COLO668 (cell line): ENCODE data around the gene DNAI2.
A peak's percentile ranks its signal among the peaks of the same experiment; 100 is the strongest.
"Not testable (repeated sequence)": the region's sequence is repeated elsewhere in the genome, so short reads cannot be mapped to it uniquely, and the experiment has no call there.

Experiments
- DNase-seq: peaks from one replicate; lab custom pipeline; 2025; ENCODE audit not compliant: unreplicated experiment; lab: John Stamatoyannopoulos, UW

DNAI2 gene

GRCh38 chr17:74245145-74245831, 28.7 kb upstream of the DNAI2 start:
- DNase-seq: no peak

- DNase-seq: no peak
Measured at GRCh38 chr17:74245871-74246270, 28.2 kb upstream of the DNAI2 start.

DNA sequence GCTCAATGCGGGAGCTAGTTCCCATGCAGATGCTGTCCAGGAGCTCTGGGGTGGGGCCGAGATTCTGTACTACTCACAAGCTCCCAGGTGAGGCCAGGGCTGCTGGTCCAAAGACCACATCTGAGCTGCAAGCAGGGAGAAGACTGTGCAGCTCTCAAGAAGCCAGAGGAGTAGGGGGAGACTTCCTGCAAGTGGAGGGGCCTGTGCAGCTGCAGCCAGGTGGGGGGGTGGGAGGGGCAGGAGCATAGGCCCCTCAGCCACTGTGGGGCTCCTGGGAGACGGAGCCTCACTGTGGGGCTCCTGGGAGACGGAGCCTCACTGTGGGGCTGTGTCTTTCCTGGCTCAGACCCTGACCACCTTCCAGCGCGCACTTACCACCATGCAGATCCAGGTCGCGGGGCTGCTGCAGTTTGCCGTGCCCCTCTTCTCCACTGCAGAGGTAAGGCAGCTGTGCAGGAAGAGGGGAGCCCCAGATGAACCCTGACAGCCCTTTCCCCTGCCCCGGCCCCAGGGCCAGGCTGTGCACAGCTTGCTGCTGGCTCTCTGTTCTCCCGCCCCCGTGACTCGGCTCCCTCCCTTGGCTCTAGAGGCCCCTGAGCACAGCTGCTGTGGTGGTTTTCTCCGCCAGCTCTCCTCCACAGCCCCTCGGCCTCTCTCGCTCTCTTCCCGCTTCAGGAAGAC, 24.3 kb upstream of the DNAI2 start:
- DNase-seq: no peak

DNA sequence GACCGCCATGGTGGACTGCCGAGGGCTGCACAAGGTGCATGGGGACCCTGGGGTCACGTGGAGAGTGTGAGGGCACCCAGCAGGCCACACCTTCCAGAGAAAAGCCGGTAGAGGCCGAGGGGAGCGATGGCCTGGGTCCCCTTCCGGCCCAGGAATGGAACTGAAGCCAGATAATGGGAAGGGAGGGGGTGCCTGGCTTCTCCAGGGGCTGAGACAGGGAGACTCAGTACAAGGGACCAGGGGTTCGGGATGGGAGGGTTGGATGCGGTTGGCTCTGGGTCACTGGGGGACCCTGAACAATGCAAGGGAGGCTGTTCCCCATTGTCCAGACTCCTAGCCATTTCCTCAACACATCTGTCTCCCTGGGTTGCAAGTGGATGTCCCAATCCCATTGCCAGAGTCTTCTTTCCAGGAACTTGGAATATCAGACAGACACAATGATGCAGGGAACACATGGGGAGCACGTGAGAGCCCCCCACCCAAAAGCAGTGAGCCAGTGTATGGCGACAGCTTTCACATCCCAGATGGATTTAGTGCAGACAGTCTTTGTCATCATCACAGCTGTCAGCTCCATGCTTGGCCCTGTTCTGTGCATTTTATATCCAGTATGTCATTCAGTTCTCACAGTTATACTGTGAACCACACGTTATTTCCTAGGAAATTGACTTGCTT, 23.6 kb upstream of the DNAI2 start:
- DNase-seq: no peak

GRCh38 chr17:74251051-74251450, 23.0 kb upstream of the DNAI2 start:
- no peak for DNase-seq

GRCh38 chr17:74251569-74251968, 22.5 kb upstream of the DNAI2 start:
- no peak for DNase-seq

- DNase-seq: no peak
Measured at GRCh38 chr17:74252211-74252610, 21.8 kb upstream of the DNAI2 start.

DNA sequence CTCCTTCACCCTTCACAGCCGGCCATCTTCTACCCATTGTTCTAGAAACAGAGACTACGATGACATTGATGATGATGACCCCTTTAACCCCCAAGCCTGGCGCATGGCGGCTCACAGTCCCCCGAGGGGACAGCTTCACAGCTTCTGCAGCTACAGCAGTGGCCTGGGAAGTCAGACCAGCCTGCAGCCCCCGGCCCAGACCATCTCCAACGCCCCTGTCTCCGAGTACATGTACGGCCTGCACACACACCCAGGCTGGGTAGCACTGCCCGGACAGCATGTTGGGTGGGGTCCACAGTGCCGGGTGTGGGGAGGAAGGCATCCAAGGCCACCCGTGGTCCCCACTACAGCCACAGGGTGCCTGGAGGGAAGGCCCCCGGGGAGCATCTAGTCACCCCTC, 21.0 kb upstream of the DNAI2 start:
- DNase-seq: no peak

- no peak for DNase-seq
Measured at GRCh38 chr17:74257311-74257710, 16.7 kb upstream of the DNAI2 start.

DNA sequence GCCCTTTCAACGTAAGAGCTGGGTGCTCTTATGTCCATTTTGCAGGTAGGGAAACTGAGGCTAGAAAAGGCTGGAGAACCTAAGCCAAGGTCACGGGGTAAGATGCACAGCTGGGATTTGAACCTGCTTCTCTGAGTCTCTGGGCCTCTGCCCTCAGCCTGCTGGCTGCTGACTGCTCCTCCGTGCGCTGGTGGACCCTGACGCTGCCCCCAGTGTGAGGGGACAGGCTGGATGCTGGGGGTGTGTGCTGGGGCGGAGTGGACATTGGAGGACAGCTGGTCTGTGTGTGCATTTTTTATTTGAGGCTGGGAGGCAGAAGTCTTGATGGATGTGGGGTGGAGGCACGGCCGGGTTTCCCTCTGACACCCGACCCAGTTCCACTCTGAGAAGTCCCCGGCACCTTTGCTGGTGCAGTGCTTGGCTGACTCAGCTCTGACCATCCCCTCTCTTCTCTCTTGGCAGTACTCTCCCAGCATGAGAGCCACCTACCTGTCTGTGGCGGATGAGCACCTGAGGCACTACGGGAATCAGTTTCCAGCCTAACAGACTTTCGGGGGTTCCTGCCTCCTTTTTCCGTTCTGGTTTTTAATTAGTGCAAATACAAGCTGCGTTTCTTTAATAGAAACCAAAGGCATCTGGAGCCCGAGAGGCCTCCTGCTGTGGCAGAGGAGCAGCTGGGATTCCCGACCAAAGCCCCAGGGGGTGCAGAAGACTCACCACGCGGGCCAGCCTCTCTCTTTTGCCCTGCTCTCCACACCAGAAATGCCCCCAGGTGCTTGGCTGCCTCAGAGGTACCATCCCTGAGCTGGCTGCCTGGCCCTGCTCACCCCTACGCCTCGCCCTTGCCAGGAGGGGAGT, 14.1 kb upstream of the DNAI2 start:
- peak; percentile 56 for DNase-seq

GRCh38 chr17:74260525-74260850, 13.5 kb upstream of the DNAI2 start:
- no peak for DNase-seq

- DNase-seq: no peak
Measured at GRCh38 chr17:74262601-74263000, 11.4 kb upstream of the DNAI2 start.

DNA sequence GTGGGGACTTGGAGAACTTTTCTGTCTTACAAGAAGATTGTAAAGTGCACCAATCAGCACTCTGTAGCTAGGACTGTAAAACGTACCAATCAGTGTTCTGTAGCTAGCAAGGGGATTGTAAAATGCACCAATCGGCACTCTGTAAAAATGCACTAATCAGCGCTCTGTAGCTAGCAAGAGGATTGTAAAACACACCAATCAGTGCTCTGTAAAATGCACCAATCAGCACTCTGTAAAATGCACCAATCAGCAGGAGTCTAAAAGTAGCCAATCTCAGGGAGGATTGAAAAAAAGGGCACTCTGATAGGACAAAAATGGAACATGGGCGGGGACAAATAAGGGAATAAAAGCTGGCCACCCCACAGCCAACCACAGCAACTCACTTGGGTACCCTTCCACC, 7.0 kb upstream of the DNAI2 start:
- DNase-seq: not testable (repeated sequence)

GRCh38 chr17:74267579-74267978, 6.5 kb upstream of the DNAI2 start:
- DNase-seq: no peak

- no peak for DNase-seq
Measured at GRCh38 chr17:74267987-74268499, 6.0 kb upstream of the DNAI2 start.

DNA sequence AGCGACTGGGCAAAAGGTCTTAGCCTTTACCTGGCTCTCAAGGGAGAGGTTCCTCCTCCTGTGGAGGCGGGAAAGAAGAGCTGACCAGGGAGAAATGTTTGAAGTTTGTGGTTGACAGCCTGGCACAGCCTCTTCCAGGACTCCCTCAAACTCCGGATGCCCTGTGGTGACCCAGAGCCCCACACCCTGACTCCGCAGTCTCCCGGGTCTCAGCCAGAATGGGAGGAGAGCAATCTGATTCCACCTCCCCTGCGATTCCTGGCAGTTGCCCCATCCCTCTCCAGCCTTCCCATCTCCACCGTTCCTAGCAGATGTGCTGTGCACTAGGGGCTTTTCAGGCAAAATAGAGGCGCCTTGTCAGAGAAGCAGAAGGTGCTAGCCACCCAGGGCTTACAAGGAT, 5.5 kb upstream of the DNAI2 start:
- DNase-seq: no peak

- no peak for DNase-seq
Measured at GRCh38 chr17:74270333-74270732, 3.7 kb upstream of the DNAI2 start.

- no peak for DNase-seq
Measured at GRCh38 chr17:74271281-74271680, 2.8 kb upstream of the DNAI2 start.

DNA sequence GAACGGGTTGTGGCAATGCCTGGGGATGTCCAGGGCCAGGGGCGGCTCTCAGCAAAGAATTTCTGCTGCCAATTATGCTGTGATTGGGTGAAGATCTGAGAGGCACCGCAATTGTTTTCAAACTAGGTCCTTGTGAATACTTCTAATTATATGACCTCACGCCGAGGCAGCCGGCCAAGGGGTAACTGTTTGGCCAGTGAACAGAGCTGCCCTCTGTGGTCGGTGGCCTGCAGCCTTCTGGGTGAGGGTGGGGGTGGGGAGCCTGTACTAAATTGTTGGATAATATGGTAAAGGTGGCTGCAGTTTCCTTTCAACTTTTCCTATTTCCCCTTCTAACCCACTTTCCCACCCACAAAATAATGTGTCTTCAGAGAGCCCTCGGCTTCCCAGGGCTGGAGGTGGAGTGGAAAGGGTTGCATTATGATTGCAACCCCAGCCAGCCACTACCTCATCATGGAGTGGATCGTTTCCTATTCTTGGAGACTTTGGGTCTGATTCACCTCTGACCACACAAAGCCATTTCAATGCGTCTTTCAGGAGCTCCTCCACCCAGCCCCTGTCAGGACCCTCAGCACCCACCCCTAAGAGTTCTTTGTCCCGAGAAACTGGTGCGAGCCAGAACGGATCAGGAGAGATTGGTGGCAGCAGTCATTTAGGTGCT, 2.0 kb upstream of the DNAI2 start:
- no peak for DNase-seq

DNA sequence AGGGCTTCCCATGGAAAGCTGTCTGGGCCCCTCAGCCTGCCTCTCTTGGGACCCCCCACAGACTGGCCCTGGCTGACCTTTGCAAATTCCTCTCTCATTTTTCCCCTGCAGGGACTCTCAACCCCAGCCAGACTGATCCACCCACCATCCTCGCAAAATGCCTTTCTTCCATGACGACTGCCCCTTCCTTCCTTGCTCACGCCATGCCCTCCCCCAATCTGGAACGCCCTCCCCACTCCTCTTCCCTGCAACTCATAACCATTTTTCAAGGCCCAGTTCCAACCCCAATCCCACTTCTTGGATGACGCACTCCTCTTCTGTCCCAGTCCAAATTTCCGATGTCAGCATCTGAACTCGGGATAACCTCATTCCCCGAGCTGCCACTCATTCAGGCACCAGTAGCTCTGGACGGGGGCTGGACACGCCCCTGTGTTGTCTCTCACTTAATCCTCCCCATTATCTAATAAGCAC, 1.3 kb upstream of the DNAI2 start:
- DNase-seq: no peak
